WTC11 (cell line): ENCODE measurements around the gene HDC. TPM values are rescaled to one million over a fixed set of nuclear protein-coding genes. Genes with fewer than 3 reads are reported as not detected.

Experiments used
- ATAC-seq: fragments of 200-7000 bp; cut with Tn5 transposase; 2 replicates; pipeline ENCODE4 v1.10.0; 2021; ENCODE audit warnings: mild to moderate bottlenecking, moderate library complexity
- CTCF ChIA-PET: fragments of 300-600 bp; sonication (Branson Sonifier 250); formaldehyde crosslinking; loops from one replicate; lab custom pipeline; 2021; ENCODE audit warnings: antibody characterized with exemption; lab: Charles Lee
- POLR2A ChIA-PET: fragments of 350-600 bp; sonication (Branson Sonifier 250); formaldehyde crosslinking; loops from one replicate; lab custom pipeline; 2021; ENCODE audit warnings: antibody characterized with exemption; lab: Charles Lee
- DNase-seq: peaks from one replicate; pipeline ENCODE4 v3.0.0; 2021; ENCODE audit warnings: low spot score
- H3K27ac Mint-ChIP-seq: 2 replicates; pipeline ENCODE4 v1.8.0; 2021; ENCODE audit warnings: mixed read lengths
- H3K27me3 Mint-ChIP-seq: 2 replicates; pipeline ENCODE4 v1.8.0; 2021; ENCODE audit warnings: low read depth, mild to moderate bottlenecking, moderate library complexity, mixed read lengths
- H3K36me3 Mint-ChIP-seq: 2 replicates; pipeline ENCODE4 v1.8.0; 2021; ENCODE audit warnings: mixed read lengths
- H3K4me1 Mint-ChIP-seq: 2 replicates; pipeline ENCODE4 v1.8.0; 2022; ENCODE audit warnings: mixed read lengths
- H3K4me3 Mint-ChIP-seq: 2 replicates; pipeline ENCODE4 v1.8.0; 2021; ENCODE audit warnings: mild to moderate bottlenecking, moderate library complexity, mixed read lengths
- H3K9me3 Mint-ChIP-seq: 2 replicates; pipeline ENCODE4 v1.8.0; 2021; ENCODE audit warnings: mixed read lengths
- JUN ChIP-seq: sonication (generic); formaldehyde crosslinking; IDR thresholded peaks from 2 replicates; pipeline ENCODE4 v1.8.0; 2023; ENCODE audit warnings: mild to moderate bottlenecking, missing genetic modification reagents
- MYBL2 ChIP-seq: sonication (generic); formaldehyde crosslinking; IDR thresholded peaks from 2 replicates; pipeline ENCODE4 v1.8.1; 2023; ENCODE audit warnings: mild to moderate bottlenecking, moderate library complexity, missing genetic modification reagents
- NR2C2 ChIP-seq: sonication (generic); formaldehyde crosslinking; IDR thresholded peaks from 2 replicates; pipeline ENCODE4 v1.8.0; 2022; ENCODE audit warnings: mild to moderate bottlenecking, missing genetic modification reagents
- OVOL2 ChIP-seq: fragments of 250-450 bp; sonication (Bioruptor Pico); IDR thresholded peaks from 2 replicates; pipeline ENCODE4 v1.9.0; 2021; ENCODE audit warnings: mild to moderate bottlenecking, borderline replicate concordance
- PRRX2 ChIP-seq: fragments of 250-450 bp; sonication (Bioruptor Pico); IDR thresholded peaks from 2 replicates; pipeline ENCODE4 v1.8.0; 2021; ENCODE audit warnings: mild to moderate bottlenecking
- SP1 ChIP-seq: sonication (generic); formaldehyde crosslinking; conservative IDR thresholded peaks from 2 replicates; pipeline ENCODE4 v1.8.1; 2022; ENCODE audit warnings: missing genetic modification reagents
- TEAD4 ChIP-seq: sonication (generic); formaldehyde crosslinking; IDR thresholded peaks from 2 replicates; pipeline ENCODE4 v1.8.0; 2022; ENCODE audit warnings: mild to moderate bottlenecking, missing genetic modification reagents
- ZBTB21 ChIP-seq: sonication (generic); formaldehyde crosslinking; IDR thresholded peaks from 2 replicates; pipeline ENCODE4 v1.8.1; 2023; ENCODE audit warnings: mild to moderate bottlenecking, missing genetic modification reagents, borderline replicate concordance
- ZNF423 ChIP-seq: fragments of 250-450 bp; sonication (Bioruptor Pico); IDR thresholded peaks from 2 replicates; pipeline ENCODE4 v2.1.2; 2022; ENCODE audit warnings: mild to moderate bottlenecking, moderate library complexity
- ZNF671 ChIP-seq: fragments of 250-450 bp; sonication (Bioruptor Pico); IDR thresholded peaks from 2 replicates; pipeline ENCODE4 v1.8.0; 2021; ENCODE audit warnings: mild to moderate bottlenecking
- total RNA-seq: library from RNA; stranded (reverse); gene quantifications from 3 replicates; pipeline ENCODE4 v1.2.3, GENCODE V29; 2021
- TF ChIP-seq, protein P1 (sequence below): sonication (generic); formaldehyde crosslinking; IDR thresholded peaks from 2 replicates; pipeline ENCODE4 v1.8.1; 2023; ENCODE audit warnings: mild to moderate bottlenecking, missing genetic modification reagents, borderline replicate concordance
- TF ChIP-seq, protein P2 (sequence below): fragments of 250-450 bp; sonication (Bioruptor Pico); IDR thresholded peaks from 2 replicates; pipeline ENCODE4 v1.9.0; 2021; ENCODE audit warnings: moderate library complexity, mild to moderate bottlenecking, inconsistent platforms, borderline replicate concordance
- TF ChIP-seq, protein P3 (sequence below): sonication (generic); formaldehyde crosslinking; IDR thresholded peaks from 2 replicates; pipeline ENCODE4 v1.8.1; 2022; ENCODE audit warnings: low read depth, missing genetic modification reagents, borderline replicate concordance

Gene HDC
- total RNA-seq, 1 experiment from 2014 or later, result not detected

DNA sequence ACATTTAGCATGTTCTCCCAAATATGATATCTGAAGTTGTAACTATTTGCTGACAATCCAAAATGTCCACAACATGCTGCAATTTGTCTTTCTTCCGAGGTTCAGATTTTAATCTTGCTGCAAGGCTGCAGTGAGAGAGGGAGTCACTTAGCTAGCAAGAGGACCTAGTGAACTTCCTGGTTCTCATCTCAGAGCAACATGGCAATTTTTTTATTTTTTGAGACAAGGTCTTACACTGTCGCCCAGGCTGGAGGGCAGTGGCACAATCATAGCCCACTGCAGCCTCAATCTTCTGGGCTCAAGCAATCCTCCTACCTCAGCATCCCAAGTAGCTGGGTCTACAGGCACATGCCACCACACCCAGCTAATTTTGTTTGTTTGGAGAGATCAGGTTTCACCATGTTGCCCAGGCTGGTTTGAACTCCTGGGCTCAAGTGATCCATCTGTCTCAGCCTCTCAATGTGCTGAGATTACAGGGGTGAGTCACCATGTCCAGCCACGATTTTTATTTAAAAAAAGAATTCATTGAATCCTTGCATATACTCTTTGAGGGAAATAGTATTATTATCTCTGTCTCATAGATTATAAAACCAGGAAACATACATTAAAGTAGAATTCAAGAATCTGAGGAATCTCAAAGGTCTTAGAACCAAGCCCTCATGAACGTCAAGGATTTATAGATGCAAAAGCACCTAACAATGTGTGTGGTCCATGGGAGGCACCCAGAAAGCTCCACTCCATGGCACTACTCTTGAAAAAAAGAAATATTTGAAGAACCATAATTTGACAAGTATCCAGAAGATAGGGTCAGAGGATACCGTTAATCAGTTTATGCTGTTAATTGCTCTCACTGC, 9.1 kb downstream of the HDC start:
- Mint-ChIP-seq H3K36me3 (no peaks in the 10 kb centered on the region), H3K4me3 (no peak overlapping the region), H3K27me3 (no peaks in the 10 kb centered on the region), H3K4me1 (no peaks in the 10 kb centered on the region), H3K27ac (no peak overlapping the region), H3K9me3 (peaks cover 3% of the 10 kb centered on the region; the same call in 1 of the 2 replicates)
- DNase-seq (no peak), ATAC-seq (no peak)
- POLR2A ChIA-PET, result no interaction called here
- TF ChIP-seq NR2C2, result no peak
- TF ChIP-seq, protein P1, sequence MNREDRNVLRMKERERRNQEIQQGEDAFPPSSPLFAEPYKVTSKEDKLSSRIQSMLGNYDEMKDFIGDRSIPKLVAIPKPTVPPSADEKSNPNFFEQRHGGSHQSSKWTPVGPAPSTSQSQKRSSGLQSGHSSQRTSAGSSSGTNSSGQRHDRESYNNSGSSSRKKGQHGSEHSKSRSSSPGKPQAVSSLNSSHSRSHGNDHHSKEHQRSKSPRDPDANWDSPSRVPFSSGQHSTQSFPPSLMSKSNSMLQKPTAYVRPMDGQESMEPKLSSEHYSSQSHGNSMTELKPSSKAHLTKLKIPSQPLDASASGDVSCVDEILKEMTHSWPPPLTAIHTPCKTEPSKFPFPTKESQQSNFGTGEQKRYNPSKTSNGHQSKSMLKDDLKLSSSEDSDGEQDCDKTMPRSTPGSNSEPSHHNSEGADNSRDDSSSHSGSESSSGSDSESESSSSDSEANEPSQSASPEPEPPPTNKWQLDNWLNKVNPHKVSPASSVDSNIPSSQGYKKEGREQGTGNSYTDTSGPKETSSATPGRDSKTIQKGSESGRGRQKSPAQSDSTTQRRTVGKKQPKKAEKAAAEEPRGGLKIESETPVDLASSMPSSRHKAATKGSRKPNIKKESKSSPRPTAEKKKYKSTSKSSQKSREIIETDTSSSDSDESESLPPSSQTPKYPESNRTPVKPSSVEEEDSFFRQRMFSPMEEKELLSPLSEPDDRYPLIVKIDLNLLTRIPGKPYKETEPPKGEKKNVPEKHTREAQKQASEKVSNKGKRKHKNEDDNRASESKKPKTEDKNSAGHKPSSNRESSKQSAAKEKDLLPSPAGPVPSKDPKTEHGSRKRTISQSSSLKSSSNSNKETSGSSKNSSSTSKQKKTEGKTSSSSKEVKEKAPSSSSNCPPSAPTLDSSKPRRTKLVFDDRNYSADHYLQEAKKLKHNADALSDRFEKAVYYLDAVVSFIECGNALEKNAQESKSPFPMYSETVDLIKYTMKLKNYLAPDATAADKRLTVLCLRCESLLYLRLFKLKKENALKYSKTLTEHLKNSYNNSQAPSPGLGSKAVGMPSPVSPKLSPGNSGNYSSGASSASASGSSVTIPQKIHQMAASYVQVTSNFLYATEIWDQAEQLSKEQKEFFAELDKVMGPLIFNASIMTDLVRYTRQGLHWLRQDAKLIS (CRISPR knock-in tag), result no peak
- no peak for TF ChIP-seq JUN
- no peak for TF ChIP-seq PRRX2 (CRISPR knock-in tag)
- TF ChIP-seq TEAD4 (CRISPR knock-in tag), result no peak
- TF ChIP-seq, protein P2, sequence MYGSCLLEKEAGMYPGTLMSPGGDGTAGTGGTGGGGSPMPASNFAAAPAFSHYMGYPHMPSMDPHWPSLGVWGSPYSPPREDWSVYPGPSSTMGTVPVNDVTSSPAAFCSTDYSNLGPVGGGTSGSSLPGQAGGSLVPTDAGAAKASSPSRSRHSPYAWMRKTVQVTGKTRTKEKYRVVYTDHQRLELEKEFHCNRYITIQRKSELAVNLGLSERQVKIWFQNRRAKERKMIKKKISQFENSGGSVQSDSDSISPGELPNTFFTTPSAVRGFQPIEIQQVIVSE (CRISPR knock-in tag), result no peak
- TF ChIP-seq SP1 (CRISPR knock-in tag), result no peak
- CTCF ChIA-PET, result interaction anchor here (1.1 kb wide), 1 partner anchor 108 kb away, joined by 4 read pairs; no protein-coding TSS in a partner anchor

DNA sequence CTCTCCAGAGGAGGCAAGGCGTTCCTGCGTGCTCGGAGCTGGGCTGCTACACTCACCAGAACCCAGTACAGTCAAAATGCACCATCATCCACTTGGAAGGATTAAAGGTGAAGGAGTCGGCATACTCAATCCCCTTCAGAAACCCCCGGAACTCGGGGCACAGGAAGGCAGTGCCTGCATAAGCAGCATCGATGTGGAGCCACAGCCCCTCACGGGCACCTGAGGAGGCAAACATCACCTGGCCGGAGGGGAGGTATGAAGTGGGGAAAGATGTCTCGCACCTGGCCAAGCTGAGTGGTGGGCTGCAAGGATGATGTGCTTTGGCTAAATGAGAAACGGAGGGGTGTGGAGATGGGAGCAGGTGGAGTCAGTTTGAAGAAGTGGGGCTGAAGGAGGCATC, 13.0 kb downstream of the HDC start:
- POLR2A ChIA-PET, result no interaction called here
- no peak overlapping the region for H3K27ac Mint-ChIP-seq
- no peaks in the 10 kb centered on the region; the same call in 1 of the 2 replicates for H3K27me3 Mint-ChIP-seq
- H3K4me1 Mint-ChIP-seq, result peaks cover 3% of the 10 kb centered on the region; the same call in 1 of the 2 replicates
- DNase-seq, result no peak
- TF ChIP-seq OVOL2 (CRISPR knock-in tag), result no peak
- no peak for TF ChIP-seq ZBTB21 (CRISPR knock-in tag)
- TF ChIP-seq, protein P1 (CRISPR knock-in tag), result no peak
- TF ChIP-seq, protein P3, sequence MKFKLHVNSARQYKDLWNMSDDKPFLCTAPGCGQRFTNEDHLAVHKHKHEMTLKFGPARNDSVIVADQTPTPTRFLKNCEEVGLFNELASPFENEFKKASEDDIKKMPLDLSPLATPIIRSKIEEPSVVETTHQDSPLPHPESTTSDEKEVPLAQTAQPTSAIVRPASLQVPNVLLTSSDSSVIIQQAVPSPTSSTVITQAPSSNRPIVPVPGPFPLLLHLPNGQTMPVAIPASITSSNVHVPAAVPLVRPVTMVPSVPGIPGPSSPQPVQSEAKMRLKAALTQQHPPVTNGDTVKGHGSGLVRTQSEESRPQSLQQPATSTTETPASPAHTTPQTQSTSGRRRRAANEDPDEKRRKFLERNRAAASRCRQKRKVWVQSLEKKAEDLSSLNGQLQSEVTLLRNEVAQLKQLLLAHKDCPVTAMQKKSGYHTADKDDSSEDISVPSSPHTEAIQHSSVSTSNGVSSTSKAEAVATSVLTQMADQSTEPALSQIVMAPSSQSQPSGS (CRISPR knock-in tag), result no peak
- no peak for TF ChIP-seq SP1 (CRISPR knock-in tag)
- no peak for TF ChIP-seq ZNF671 (CRISPR knock-in tag)
- TF ChIP-seq MYBL2 (CRISPR knock-in tag), result no peak
- TF ChIP-seq ZNF423 (CRISPR knock-in tag), result no peak
- CTCF ChIA-PET, result interaction anchor here (1.1 to 1.9 kb wide), 3 partner anchors 11 to 105 kb away, joined by 3 to 6 read pairs (median 6); partner anchors contain the start of gene SLC27A2
- no peak for ATAC-seq
- H3K9me3 Mint-ChIP-seq, result peaks cover 3% of the 10 kb centered on the region; the same call in 1 of the 2 replicates
- no peak overlapping the region for H3K4me3 Mint-ChIP-seq
- no peaks in the 10 kb centered on the region for H3K36me3 Mint-ChIP-seq
